Stimulated activated CD4-positive, alpha-beta T cell treated with anti-CD3 and anti-CD28 coated beads, Interleukin-4, amount 100 ng/mL, for 24 hours (primary cell): ENCODE measurements around the gene DHH.
"Not testable (repeated sequence)": the region's sequence is repeated elsewhere in the genome, so short reads cannot be mapped to it uniquely, and the experiment has no call there.

ENCODE experiments used
- DNase-seq: peaks from one replicate; pipeline ENCODE4 v3.0.0-alpha.2; 2020

DHH gene

GRCh38 chr12:49068879-49069506, 25.6 kb downstream of the DHH start:
- DNase-seq: no peak

- no peak for DNase-seq
These were observed 28.5 kb downstream of the DHH start for GRCh38 chr12:49066120-49066519.

GRCh38 chr12:49064767-49065152, 29.8 kb downstream of the DHH start:
- DNase-seq: no peak

- DNase-seq: not testable (repeated sequence)
These were observed 32.7 kb downstream of the DHH start for GRCh38 chr12:49061916-49062315.

GRCh38 chr12:49061157-49061650, 33.4 kb downstream of the DHH start:
- no peak for DNase-seq

- peak; percentile 90 for DNase-seq
These were observed 34.1 kb downstream of the DHH start, which contains the start of gene KMT2D for GRCh38 chr12:49060237-49061156. Gene KMT2D, minus strand, starts transcription at chr12:49060794. Its CDS starts 5,470 bp downstream, at chr12:49055324.

- peak; percentile 14 for DNase-seq
These were observed 35.1 kb downstream of the DHH start for GRCh38 chr12:49059299-49060171.

- no peak for DNase-seq
These were observed 35.6 kb downstream of the DHH start for GRCh38 chr12:49059045-49059298.

GRCh38 chr12:49058366-49059044, 36.1 kb downstream of the DHH start:
- DNase-seq: no peak

- no peak for DNase-seq
These were observed 36.7 kb downstream of the DHH start for GRCh38 chr12:49057888-49058287.

GRCh38 chr12:49055978-49056754, 38.4 kb downstream of the DHH start:
- peak; percentile 61 for DNase-seq

GRCh38 chr12:49055092-49055491, 39.5 kb downstream of the DHH start:
- no peak for DNase-seq

- no peak for DNase-seq
These were observed 40.1 kb downstream of the DHH start for GRCh38 chr12:49054524-49054923.

- DNase-seq: no peak
These were observed 40.5 kb downstream of the DHH start for GRCh38 chr12:49054096-49054495.

GRCh38 chr12:49052451-49053208, 42.0 kb downstream of the DHH start:
- no peak for DNase-seq

GRCh38 chr12:49051777-49052438, 42.7 kb downstream of the DHH start:
- DNase-seq: no peak

GRCh38 chr12:49051373-49051764, 43.2 kb downstream of the DHH start:
- DNase-seq: no peak

GRCh38 chr12:49050507-49051372, 43.9 kb downstream of the DHH start:
- DNase-seq: no peak

- no peak for DNase-seq
These were observed 44.9 kb downstream of the DHH start for GRCh38 chr12:49049566-49050224.
